Endothelial cell of umbilical vein (primary cell): Measurements from ENCODE around the gene KCNG3. TPM values are rescaled to one million over a fixed set of nuclear protein-coding genes. Genes with fewer than 3 reads are reported as not detected.

Source experiments
- BruUV-seq: library from RNA; stranded (reverse); fragments of 400-500 nt; replicated peaks from 2 replicates; lab custom pipeline; 2021; lab: Mats Ljungman, UMichigan
- CTCF ChIA-PET: fragments of 300-600, 350-600 bp; sonication (Branson Sonifier 250); formaldehyde crosslinking; loops from one replicate; lab custom pipeline; 2021; ENCODE audit warnings: antibody characterized with exemption, inconsistent platforms; lab: Charles Lee
- POLR2A ChIA-PET: fragments of 300-600, 350-600 bp; sonication (Branson Sonifier 250); formaldehyde crosslinking; loops from one replicate; lab custom pipeline; 2021; ENCODE audit warnings: antibody characterized with exemption, inconsistent platforms; lab: Charles Lee
- DNase-seq: peaks from one replicate; pipeline ENCODE4 v3.0.0-alpha.2; 2011; ENCODE audit warnings: low read depth, low spot score
- FAIRE-seq: peaks from 2 replicates; lab custom pipeline; 2011; peaks lifted over from hg19 to GRCh38; lab: Jason Lieb, UNC
- H2AFZ ChIP-seq: 2 replicates; pipeline ENCODE4 v1.6.0; 2012; ENCODE audit warnings: low read depth, low read length, control low read depth, inconsistent platforms
- H3K27ac ChIP-seq: 2 replicates; pipeline ENCODE4 v1.5.1; 2011; ENCODE audit warnings: low read depth, mild to moderate bottlenecking, control low read depth, low read length, moderate library complexity; ENCODE audit not compliant: insufficient read depth
- H3K27me3 ChIP-seq, 2 experiments: 2 replicates each; pipeline versions ENCODE4 v1.6.0 to v1.6.1; 2011; ENCODE audit warnings: low read length in 2 of 2, mixed read lengths in 1 of 2; ENCODE audit not compliant: control insufficient read depth in 2 of 2, insufficient read depth in 2 of 2
- H3K36me3 ChIP-seq, 2 experiments: 2 replicates in 1 of 2; 3 replicates in 1 of 2; pipeline ENCODE4 v1.5.1; 2011; ENCODE audit warnings: low read length in 2 of 2, mild to moderate bottlenecking in 1 of 2, moderate library complexity in 1 of 2; ENCODE audit not compliant: control insufficient read depth in 2 of 2, insufficient read depth in 2 of 2; ENCODE audit errors: extremely low read depth in 1 of 2
- H3K4me1 ChIP-seq: 3 replicates; pipeline ENCODE4 v1.5.1; 2011; ENCODE audit warnings: mild to moderate bottlenecking, low read length; ENCODE audit not compliant: control insufficient read depth, insufficient read depth; ENCODE audit errors: extremely low read depth
- H3K4me2 ChIP-seq: 2 replicates; pipeline ENCODE4 v1.6.1; 2011; ENCODE audit warnings: low read length, control low read depth, mixed read lengths; ENCODE audit not compliant: insufficient read depth
- H3K4me3 ChIP-seq, 3 experiments: fragments of 200-600 bp in 1 of 3; sonication (generic), shearing (Covaris generic) in 1 of 3; replicated peaks in 1 of 3; 2 replicates each; pipeline ENCODE4 v1.5.1; 2011 to 2016; ENCODE audit warnings: control low read depth in 3 of 3, low read length in 3 of 3, mild to moderate bottlenecking in 2 of 3, inconsistent platforms in 1 of 3, low read depth in 1 of 3, moderate library complexity in 1 of 3; ENCODE audit not compliant: insufficient read depth in 1 of 3
- H3K79me2 ChIP-seq: 2 replicates; pipeline ENCODE4 v1.6.0; 2012; ENCODE audit warnings: low read length, inconsistent platforms; ENCODE audit not compliant: control insufficient read depth, insufficient read depth
- H3K9ac ChIP-seq: replicated peaks from 2 replicates; pipeline ENCODE3; 2011; ENCODE audit warnings: low read length, control low read depth; ENCODE audit not compliant: insufficient read depth; ENCODE audit errors: extremely low read depth
- H3K9me1 ChIP-seq: replicated peaks from 3 replicates; pipeline ENCODE4 v1.6.0; 2011; ENCODE audit warnings: mild to moderate bottlenecking, low read length; ENCODE audit not compliant: control insufficient read depth, insufficient read depth; ENCODE audit errors: extremely low read depth
- H3K9me3 ChIP-seq: replicated peaks from 2 replicates; pipeline ENCODE4 v1.5.1; 2012; ENCODE audit warnings: low read length, inconsistent platforms; ENCODE audit not compliant: control insufficient read depth, insufficient read depth
- H4K20me1 ChIP-seq: replicated peaks from 2 replicates; pipeline ENCODE3; 2011; ENCODE audit warnings: mild to moderate bottlenecking, low read length; ENCODE audit not compliant: control insufficient read depth, insufficient read depth; ENCODE audit errors: extremely low read depth
- CTCF ChIP-seq, 2 donors: IDR thresholded peaks; 1 replicate in 1 of 2; 2 replicates in 1 of 2; pipeline ENCODE4 v1.5.1; 2011; ENCODE audit warnings: low read length in 2 of 2, mild to moderate bottlenecking in 2 of 2, moderate library complexity in 2 of 2, control low read depth in 1 of 2, inconsistent platforms in 1 of 2, low read depth in 1 of 2; ENCODE audit not compliant: insufficient read depth in 1 of 2; ENCODE audit errors: extremely low read depth in 1 of 2
- EZH2 ChIP-seq: IDR thresholded peaks from 2 replicates; pipeline ENCODE4 v1.6.1; 2012; ENCODE audit warnings: borderline replicate concordance, low read depth, mild to moderate bottlenecking, moderate library complexity, low read length, inconsistent platforms; ENCODE audit not compliant: severe bottlenecking
- FOS ChIP-seq: IDR thresholded peaks from 2 replicates; pipeline ENCODE4 v1.6.1; 2011; ENCODE audit warnings: mild to moderate bottlenecking, low read length, moderate library complexity, borderline replicate concordance; ENCODE audit not compliant: insufficient read depth
- GATA2 ChIP-seq: IDR thresholded peaks from 2 replicates; pipeline ENCODE4 v1.7.0; 2011; ENCODE audit warnings: low read depth, mild to moderate bottlenecking, moderate library complexity, mixed read lengths, low read length; ENCODE audit not compliant: insufficient read length, insufficient read depth
- JUN ChIP-seq: IDR thresholded peaks from 2 replicates; pipeline ENCODE4 v1.6.1; 2011; ENCODE audit warnings: borderline replicate concordance, low read depth; ENCODE audit not compliant: insufficient read length, insufficient read depth
- MAX ChIP-seq: IDR thresholded peaks from 2 replicates; pipeline ENCODE4 v1.6.1; 2011; ENCODE audit not compliant: insufficient read depth, insufficient read length
- MYC ChIP-seq: IDR thresholded peaks from one replicate; pipeline ENCODE4 v1.6.1; 2011; ENCODE audit warnings: mild to moderate bottlenecking, low read depth, low read length
- POLR2A ChIP-seq: IDR thresholded peaks from 2 replicates; pipeline ENCODE4 v1.6.1; 2012; ENCODE audit warnings: low read depth, mild to moderate bottlenecking, control low read depth, low read length
- POLR2AphosphoS5 ChIP-seq: IDR thresholded peaks from 2 replicates; pipeline ENCODE4 v1.6.1; 2012; ENCODE audit warnings: low read depth, mild to moderate bottlenecking, control low read depth, low read length, moderate library complexity; ENCODE audit not compliant: insufficient read depth
- dilution Hi-C: fragments of 300-500 bp; cut with MboI; formaldehyde crosslinking; loops from one replicate; pipeline ENCODE4 v1.15.0; 2019; ENCODE audit warnings: low sequenced_read_pairs; ENCODE audit not compliant: extremely low pct_ligation_motif_present
- intact Hi-C: fragments of 100-400 bp; cut with micrococcal nuclease; formaldehyde crosslinking; loops from one replicate; pipeline ENCODE4 v1.10.0; 2022
- polyA plus RNA-seq, 4 experiments: library from polyadenylated mRNA; depleted of rRNA in 3 of 4; stranded (reverse) in 3 of 4; unstranded in 1 of 4; fragments of >200 nt; gene quantifications; 2 replicates each; pipeline versions ENCODE4 v1.2.1 to v1.2.3, GENCODE V29; 2011 to 2012; ENCODE audit warnings: missing spikeins in 1 of 4
- total RNA-seq: library from RNA; stranded (reverse); gene quantifications from 2 replicates; pipeline ENCODE4 v1.2.3, GENCODE V29; 2021

Gene KCNG3
- total and polyA plus RNA-seq, 2 donors (not counting 3 experiments of a cell fraction or from before 2014, with no cell fraction given), result 0.15 TPM; not detected in 1

GRCh38 chr2:42498497-42498896 lies 4.7 kb upstream of the KCNG3 start:
- H2AFZ ChIP-seq, result no peak overlapping the region
- DNase-seq (no peak), FAIRE-seq (no peak)
- H3K9me1 ChIP-seq, result no peaks in the 10 kb centered on the region
- H3K36me3 ChIP-seq, result no peaks in the 10 kb centered on the region
- ChIA-PET POLR2A (no interaction called here), CTCF (interaction anchor here (3.9 kb wide), 1 partner anchor 165 kb away, joined by 40 read pairs; no protein-coding TSS in a partner anchor)
- dilution Hi-C loops, result no loop called here
- no peak for TF ChIP-seq GATA2
- TF ChIP-seq POLR2AphosphoS5, result no peak
- no peak for TF ChIP-seq CTCF (IDR thresholded peaks at IDR 0.05; ENCODE audit: extremely low read depth in 1 of 2, insufficient read depth in 1 of 2, low read depth in 1 of 2, low read length in 2 of 2)
- TF ChIP-seq EZH2, result no peak
- TF ChIP-seq MYC, result no peak
- TF ChIP-seq MAX, result no peak
- no peak for TF ChIP-seq POLR2A
- no peak for TF ChIP-seq FOS
- no peak for TF ChIP-seq JUN
- H3K4me3 ChIP-seq, result no peak overlapping the region
- H4K20me1 ChIP-seq, result no peaks in the 10 kb centered on the region
- peaks cover 6% of the 10 kb centered on the region for H3K4me1 ChIP-seq
- H3K9me3 ChIP-seq, result no peaks in the 10 kb centered on the region
- H3K27me3 ChIP-seq, result peaks cover 0 to 3% of the 10 kb centered on the region in 2 experiments
- intact Hi-C loops, result loop anchor here (5.0 kb wide), 1 partner anchor 401 kb away; no protein-coding TSS in a partner anchor
- H3K27ac ChIP-seq, result no peak overlapping the region
- BruUV-seq, result no TSS peak
- H3K9ac ChIP-seq, result no peak overlapping the region
- no peaks in the 10 kb centered on the region for H3K79me2 ChIP-seq
- no peak overlapping the region for H3K4me2 ChIP-seq
